GM21381 (cell line): ENCODE data around the gene NUP210L.

Experiments used
- ATAC-seq: cut with Tn5 transposase; IDR thresholded peaks from one replicate; pipeline ENCODE4 v1.9.1; 2021; ENCODE audit warnings: mild to moderate bottlenecking, moderate library complexity; ENCODE audit not compliant: unreplicated experiment

The NUP210L gene

DNA sequence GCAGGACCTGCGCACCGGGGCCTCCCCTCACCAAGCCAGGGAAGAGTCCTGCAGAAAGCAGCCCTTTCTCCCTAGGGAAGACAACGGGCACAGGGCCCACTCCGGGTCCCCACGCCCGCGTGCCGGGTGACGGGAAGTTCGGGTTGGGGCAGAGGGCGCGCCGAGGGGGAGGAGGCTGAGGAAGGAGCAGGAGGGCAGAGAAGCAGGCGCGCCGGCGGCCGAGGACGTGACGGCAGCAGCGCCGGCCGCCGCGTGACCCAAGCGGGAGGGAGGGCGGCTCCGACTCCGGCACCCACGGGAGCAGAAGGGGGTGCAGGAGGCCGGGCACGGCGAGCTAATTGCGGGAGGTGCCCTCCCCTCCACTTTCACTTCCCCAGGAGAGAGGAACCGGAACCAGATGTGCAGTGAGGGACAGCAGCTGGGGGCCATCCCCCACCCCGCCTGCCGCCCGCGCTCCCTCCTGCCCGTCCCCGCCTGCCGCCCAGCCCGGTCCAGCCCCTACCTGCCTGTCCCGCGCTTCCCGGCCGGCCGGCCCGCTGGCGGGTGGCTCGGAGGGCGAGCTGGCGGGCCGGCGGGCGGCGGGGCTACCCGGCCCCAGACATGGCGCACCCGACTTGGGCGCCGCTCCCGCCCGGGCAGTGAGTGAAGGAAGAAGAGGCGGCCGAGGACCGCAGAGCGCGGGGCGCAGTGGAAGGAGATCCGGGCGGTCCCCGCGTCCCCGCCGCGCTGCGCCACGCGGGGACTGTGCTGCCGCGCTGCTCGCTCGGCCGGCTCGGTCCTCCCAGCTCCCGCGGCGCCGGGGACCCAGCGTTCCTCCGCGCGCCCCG lies 208.9 kb downstream of the NUP210L start:
- ATAC-seq, result peak; percentile 68

DNA sequence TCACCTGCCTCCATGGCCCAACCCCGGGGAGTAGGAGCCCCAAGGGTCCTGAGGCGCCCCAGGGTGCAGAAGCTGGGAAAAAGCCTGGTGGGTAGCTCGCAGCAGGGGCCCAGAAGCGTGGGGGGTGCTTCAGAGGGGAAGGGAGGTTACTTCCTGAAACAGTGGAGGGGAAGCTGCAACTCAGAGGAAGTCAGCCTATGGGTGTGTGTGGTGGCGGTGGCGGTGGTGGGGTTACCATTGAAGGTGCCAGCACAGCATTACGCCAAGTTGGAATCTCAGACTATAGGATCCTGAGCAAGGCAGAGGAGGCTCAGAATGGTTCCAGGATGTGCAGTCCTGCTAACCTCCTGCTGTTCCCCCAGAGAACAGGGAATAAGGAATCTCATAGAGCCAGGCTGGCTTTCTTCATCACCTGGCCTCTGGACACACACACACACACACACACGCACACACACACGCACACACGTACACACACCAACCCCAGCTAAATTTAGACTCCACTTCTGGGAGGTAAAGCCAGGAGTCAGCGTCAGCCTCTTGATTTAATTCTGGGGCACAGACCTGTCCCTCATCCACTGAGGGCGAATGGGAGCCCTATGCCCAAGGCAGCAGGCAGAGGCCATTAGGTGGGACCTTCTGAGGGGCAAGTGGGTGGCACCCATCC lies 209.6 kb downstream of the NUP210L start:
- ATAC-seq, result no peak

DNA sequence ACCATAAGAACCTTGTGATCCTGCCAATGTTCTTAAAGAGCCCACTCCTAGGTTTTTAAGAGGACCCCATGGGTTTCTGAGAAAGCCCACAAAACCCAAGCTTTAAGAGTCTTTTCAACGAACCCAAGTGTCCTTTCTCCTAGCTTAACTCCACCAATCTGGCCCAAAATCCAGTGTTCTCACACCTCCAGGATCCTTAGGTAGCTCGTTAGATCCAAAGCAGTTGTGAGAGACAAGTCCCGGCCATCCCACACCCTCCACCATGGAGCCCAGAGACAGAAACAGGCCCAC lies 210.1 kb downstream of the NUP210L start:
- no peak for ATAC-seq

DNA sequence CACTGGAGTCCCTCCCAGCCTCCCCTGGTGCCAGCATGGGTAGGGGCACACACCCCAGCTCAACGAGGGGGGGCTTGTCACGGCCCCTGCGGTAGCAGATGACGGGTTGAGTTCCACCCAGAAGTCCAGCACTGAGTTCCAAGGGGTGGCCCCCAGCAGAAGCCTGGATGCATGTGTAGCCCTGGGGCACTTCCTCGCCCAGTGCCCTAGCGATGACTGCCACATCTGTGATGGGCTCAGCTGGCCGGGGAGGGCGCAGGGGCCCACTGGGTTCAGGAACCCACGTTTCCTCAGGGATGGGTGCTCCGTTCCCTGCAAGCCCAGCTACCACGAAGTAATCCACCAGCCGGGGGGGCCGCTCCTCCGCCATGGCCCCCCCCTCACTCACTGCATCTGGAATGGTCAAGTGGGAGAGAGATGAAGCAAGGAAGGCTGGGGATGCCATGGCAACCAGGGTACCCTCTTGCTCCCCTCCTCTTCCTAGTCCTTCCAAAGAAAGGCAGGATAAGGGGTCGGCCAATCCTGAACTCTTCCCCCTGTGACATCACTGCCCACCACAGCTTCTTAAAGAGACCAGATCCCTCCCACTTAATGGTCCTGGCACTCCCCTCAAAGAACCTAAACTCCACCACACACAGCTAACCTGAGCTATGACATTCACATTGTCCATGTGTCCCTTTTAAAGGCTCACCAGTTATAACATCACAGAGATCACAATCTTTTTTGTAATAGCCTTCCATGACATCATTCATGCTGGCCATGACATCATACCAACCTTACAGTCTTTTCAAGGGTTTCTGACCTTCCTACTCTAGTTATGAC lies 210.7 kb downstream of the NUP210L start:
- no peak for ATAC-seq

DNA sequence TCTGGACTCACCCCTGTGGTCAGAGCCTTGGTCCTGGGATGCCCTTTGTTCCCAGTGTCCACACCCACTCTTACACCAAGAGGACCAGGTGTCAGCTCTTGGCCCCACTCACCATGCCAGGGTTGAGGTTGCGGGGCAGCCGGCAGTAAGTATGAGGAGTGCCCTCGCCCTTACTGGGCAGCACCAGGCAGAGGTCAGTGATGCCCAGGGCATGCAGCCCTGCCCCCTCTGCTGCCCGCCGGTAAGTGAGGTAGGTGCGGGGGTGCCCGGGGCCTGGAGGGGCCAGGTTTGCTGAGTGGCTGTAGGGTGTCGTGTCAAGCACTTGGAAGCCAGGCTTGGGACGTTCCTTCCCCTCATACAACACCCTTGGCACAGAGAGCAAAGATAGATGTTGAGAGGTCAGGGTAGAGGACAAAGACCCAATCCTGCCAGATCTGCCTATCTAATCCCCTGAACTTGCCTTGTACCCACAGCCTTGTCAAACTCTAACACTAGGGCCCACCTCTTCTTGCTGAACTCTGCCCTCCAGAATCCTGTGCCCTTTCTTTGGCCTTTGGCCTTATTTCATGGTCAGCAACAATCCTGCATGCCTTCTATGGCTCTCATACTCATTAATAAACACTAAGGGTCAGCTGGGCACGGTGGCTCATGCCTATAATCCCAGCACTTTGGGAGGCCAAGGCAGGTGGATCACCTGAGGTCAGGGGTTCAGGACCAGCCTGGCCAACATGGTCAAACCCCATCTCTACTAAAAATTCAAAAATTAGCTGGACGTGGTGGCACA lies 211.9 kb downstream of the NUP210L start:
- ATAC-seq, result no peak
